CD4-positive, alpha-beta T cell treated with Interleukin-17A for 4 hours (primary cell): ENCODE data around the gene GSTA1.
"Not testable (repeated sequence)": the region's sequence is repeated elsewhere in the genome, so short reads cannot be mapped to it uniquely, and the experiment has no call there.

Source experiments
- DNase-seq: peaks from one replicate; pipeline ENCODE4 v3.0.0-alpha.2; 2020; ENCODE audit warnings: mixed read lengths

The GSTA1 gene

GRCh38 chr6:52753137-52753536, 50.5 kb downstream of the GSTA1 start:
- not testable (repeated sequence) for DNase-seq

DNA sequence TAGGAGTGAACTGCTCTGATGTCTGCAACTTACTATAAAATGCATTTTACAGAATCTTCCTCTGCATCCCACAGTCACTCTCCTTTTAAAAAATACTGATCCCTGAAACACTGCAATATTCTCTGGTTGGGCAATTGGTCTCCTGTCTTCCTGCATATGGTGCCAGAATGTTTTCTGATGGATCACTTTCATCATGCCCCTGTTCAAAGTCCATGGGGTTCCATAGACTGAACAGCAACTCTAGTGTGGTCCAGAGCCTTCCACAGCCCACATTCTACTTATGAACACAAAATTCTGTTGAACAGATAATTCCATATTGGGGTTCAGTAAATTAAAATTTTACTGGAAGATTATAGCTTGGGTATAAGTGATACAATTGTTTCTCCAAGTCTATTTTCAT, 51.3 kb downstream of the GSTA1 start:
- no peak for DNase-seq

GRCh38 chr6:52749556-52750152, 54.0 kb downstream of the GSTA1 start:
- DNase-seq: no peak

DNA sequence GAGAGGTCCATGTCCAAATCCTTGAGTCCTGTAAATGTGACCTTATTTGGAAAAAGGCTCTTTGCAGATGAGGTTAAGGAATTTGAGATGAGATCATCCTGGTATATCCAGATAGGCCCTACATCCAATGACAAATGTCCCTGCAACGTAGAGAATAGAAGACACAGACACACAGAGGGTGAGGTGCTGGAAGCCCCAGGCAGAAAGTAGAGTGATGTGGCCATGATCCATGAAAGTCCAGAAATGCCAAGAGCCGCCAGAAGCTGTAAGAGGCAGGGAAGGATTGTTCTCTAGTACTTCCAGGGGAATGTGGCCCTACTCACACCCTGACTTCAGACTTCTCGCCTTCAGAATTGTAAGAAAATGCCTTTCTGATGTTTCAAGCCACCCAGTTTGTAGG, 56.3 kb downstream of the GSTA1 start:
- DNase-seq: not testable (repeated sequence)

DNA sequence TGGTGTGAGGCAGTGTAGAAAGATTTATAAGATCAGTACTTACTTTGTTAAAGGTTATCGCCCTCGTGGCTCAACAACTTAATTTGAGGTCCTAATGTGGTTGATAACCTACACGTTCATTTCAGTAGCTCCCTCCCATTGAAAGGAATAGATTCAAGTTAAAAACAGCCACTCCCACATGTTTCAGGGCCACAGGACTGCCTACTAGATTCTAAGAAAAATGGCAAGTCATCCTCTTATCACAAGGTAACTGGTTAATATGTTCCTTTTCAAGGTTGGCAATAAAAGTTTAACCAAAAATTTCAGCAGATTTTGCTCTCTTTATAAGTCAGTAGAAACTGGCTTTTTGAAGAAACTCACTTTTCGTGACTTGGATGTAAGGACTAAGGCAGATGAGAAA, 57.4 kb downstream of the GSTA1 start:
- no peak for DNase-seq

GRCh38 chr6:52745764-52746201, 57.8 kb downstream of the GSTA1 start:
- no peak for DNase-seq

- no peak for DNase-seq
Measured at GRCh38 chr6:52741872-52742271, 61.7 kb downstream of the GSTA1 start.
